Ishikawa (cell line): ENCODE results near the gene CUBN.

ENCODE experiments used
- EGR1 ChIP-seq: IDR thresholded peaks from 2 replicates; pipeline ENCODE4 v1.6.1; 2012
- EP300 ChIP-seq: IDR thresholded peaks from 2 replicates; pipeline ENCODE4 v1.6.1; 2012; ENCODE audit warnings: borderline replicate concordance
- REST ChIP-seq: IDR thresholded peaks from 2 replicates; pipeline ENCODE4 v1.6.1; 2012; ENCODE audit warnings: low read depth, mild to moderate bottlenecking
- YY1 ChIP-seq: IDR thresholded peaks from 2 replicates; pipeline ENCODE4 v1.6.1; 2012; ENCODE audit warnings: low read depth
- ZBTB7A ChIP-seq: IDR thresholded peaks from 2 replicates; pipeline ENCODE4 v1.6.1; 2012; ENCODE audit warnings: low read depth

GRCh38 chr10:17147884-17148489, 18.4 kb upstream of the CUBN start:
- TF ChIP-seq REST (no peak), EP300 (no peak), YY1 (no peak), EGR1 (no peak), ZBTB7A (no peak)
